ENCODE results near the gene KRTAP10-8.
"Not testable (repeated sequence)": the region's sequence is repeated elsewhere in the genome, so short reads cannot be mapped to it uniquely, and the experiment has no call there.

KRTAP10-8 gene
- total RNA-seq: 0 reads per million in 2 donors

GRCh38 chr21:44612029-44612486 lies at the start of gene KRTAP10-8:
Gene KRTAP10-8 (plus strand): TSS chr21:44612079. CDS start chr21:44612101, 22 bp downstream.
- DNase-seq: no peak

GRCh38 chr21:44564099-44564498 lies 47.8 kb upstream of the KRTAP10-8 start:
- DNase-seq: no peak

- DNase-seq: no peak
Measured at GRCh38 chr21:44564886-44565598, 46.8 kb upstream of the KRTAP10-8 start.

GRCh38 chr21:44566403-44566802 lies 45.5 kb upstream of the KRTAP10-8 start:
- no peak for DNase-seq

GRCh38 chr21:44567481-44568171 lies 44.3 kb upstream of the KRTAP10-8 start:
- DNase-seq: no peak

GRCh38 chr21:44568261-44568660 lies 43.6 kb upstream of the KRTAP10-8 start:
- DNase-seq: no peak

GRCh38 chr21:44568667-44569556 lies 43.0 kb upstream of the KRTAP10-8 start:
- no peak for DNase-seq

- DNase-seq: no peak
Measured at GRCh38 chr21:44569861-44570517, 41.9 kb upstream of the KRTAP10-8 start.

GRCh38 chr21:44571296-44571695 lies 40.6 kb upstream of the KRTAP10-8 start:
- no peak for DNase-seq

GRCh38 chr21:44571844-44572782 lies 39.8 kb upstream of the KRTAP10-8 start:
- no peak for DNase-seq

GRCh38 chr21:44572959-44573583 lies 38.8 kb upstream of the KRTAP10-8 start:
- DNase-seq: no peak

GRCh38 chr21:44573630-44574456 lies 38.0 kb upstream of the KRTAP10-8 start, which contains the start of gene KRTAP10-4:
Gene KRTAP10-4 (plus strand): TSS chr21:44573729. CDS start chr21:44573759, 30 bp downstream.
- not testable (repeated sequence) for DNase-seq

GRCh38 chr21:44574457-44575306 lies 37.2 kb upstream of the KRTAP10-8 start:
- peak in 1 of 5 experiments; percentile 19 for DNase-seq

- DNase-seq: no peak
Measured at GRCh38 chr21:44575307-44576024, 36.4 kb upstream of the KRTAP10-8 start.

GRCh38 chr21:44576025-44576420 lies 35.9 kb upstream of the KRTAP10-8 start:
- DNase-seq: no peak

GRCh38 chr21:44578371-44579055 lies 33.4 kb upstream of the KRTAP10-8 start:
- DNase-seq: no peak

- DNase-seq: no peak
Measured at GRCh38 chr21:44579056-44579832, 32.6 kb upstream of the KRTAP10-8 start.
